SK-N-MC (cell line): Measurements from ENCODE around the gene CHMP2B.

ENCODE experiments used
- DNase-seq: peaks from one replicate; pipeline ENCODE4 v3.0.0-alpha.2; 2011; ENCODE audit warnings: low read depth, low spot score
- H3K27ac ChIP-seq: fragments of 200-600 bp; sonication (generic); 2 replicates; pipeline ENCODE4 v1.5.1; 2016; ENCODE audit warnings: mixed run types
- H3K36me3 ChIP-seq: fragments of 200-600 bp; sonication (generic); 2 replicates; pipeline ENCODE4 v1.6.1; 2017; ENCODE audit warnings: antibody characterized with exemption, low read length, mixed read lengths; ENCODE audit not compliant: insufficient read depth
- H3K4me3 ChIP-seq: fragments of 200-600 bp; sonication (generic); 2 replicates; pipeline ENCODE4 v1.5.1; 2016
- H3K9ac ChIP-seq: fragments of 200-600 bp; sonication (generic); 2 replicates; pipeline ENCODE4 v1.8.0; 2017; ENCODE audit warnings: mixed run types, mixed read lengths; ENCODE audit not compliant: insufficient read length
- H3K9me3 ChIP-seq: fragments of 200-600 bp; sonication (generic); 2 replicates; pipeline ENCODE4 v1.6.1; 2017; ENCODE audit warnings: low read depth, mild to moderate bottlenecking, antibody characterized with exemption, low read length, moderate library complexity, mixed read lengths
- EZH2 ChIP-seq: fragments of 200-600 bp; sonication (generic); IDR thresholded peaks from one replicate; pipeline ENCODE4 v1.6.1; 2017; ENCODE audit warnings: antibody characterized with exemption
- FOXP2 ChIP-seq: optimal IDR thresholded peaks from 2 replicates; pipeline ENCODE3; 2011; ENCODE audit warnings: mild to moderate bottlenecking, moderate library complexity; ENCODE audit not compliant: insufficient read depth; ENCODE audit errors: extremely low read length, control extremely low read depth
- POLR2AphosphoS5 ChIP-seq: IDR thresholded peaks from 2 replicates; pipeline ENCODE4 v1.6.1; 2012; ENCODE audit warnings: mild to moderate bottlenecking, low read depth, low read length, borderline replicate concordance

CHMP2B gene

GRCh38 chr3:87197531-87197930, 29.6 kb upstream of the CHMP2B start:
- no peak overlapping the region for H3K4me3 ChIP-seq
- no peak overlapping the region for H3K27ac ChIP-seq
- H3K36me3 ChIP-seq: no peaks in the 10 kb centered on the region
- no peak overlapping the region for H3K9ac ChIP-seq
- DNase-seq: no peak
- H3K9me3 ChIP-seq: peaks cover 5% of the 10 kb centered on the region; the same call in 1 of the 2 replicates
- TF ChIP-seq FOXP2 (no peak), POLR2AphosphoS5 (no peak), EZH2 (no peak)

- H3K36me3 ChIP-seq: no peaks in the 10 kb centered on the region
- H3K4me3 ChIP-seq: peak overlapping the region; percentile 70
- no peak overlapping the region for H3K9ac ChIP-seq
- peaks cover 5% of the 10 kb centered on the region; the same call in 1 of the 2 replicates for H3K9me3 ChIP-seq
- H3K27ac ChIP-seq: peak overlapping the region; percentile 61
- TF ChIP-seq FOXP2: no peak
- no peak for TF ChIP-seq EZH2
- no peak for TF ChIP-seq POLR2AphosphoS5
- no peak for DNase-seq
These were observed 28.3 kb upstream of the CHMP2B start for GRCh38 chr3:87198774-87199173.

GRCh38 chr3:87199628-87200027, 27.5 kb upstream of the CHMP2B start:
- peak; percentile 81 for DNase-seq
- TF ChIP-seq EZH2: no peak
- TF ChIP-seq POLR2AphosphoS5: no peak; the same call in 1 of the 2 replicates
- no peak for TF ChIP-seq FOXP2
- H3K4me3 ChIP-seq: peak overlapping the region; percentile 70
- peaks cover 5% of the 10 kb centered on the region; the same call in 1 of the 2 replicates for H3K9me3 ChIP-seq
- H3K9ac ChIP-seq: no peak overlapping the region
- H3K27ac ChIP-seq: peak overlapping the region; percentile 61; the same call in 1 of the 2 replicates
- no peaks in the 10 kb centered on the region for H3K36me3 ChIP-seq

GRCh38 chr3:87200060-87200647, 27.0 kb upstream of the CHMP2B start:
- Histone ChIP-seq H3K9me3 (peaks cover under 1% of the 10 kb centered on the region; the same call in 1 of the 2 replicates), H3K36me3 (no peaks in the 10 kb centered on the region), H3K9ac (no peak overlapping the region), H3K27ac (peak overlapping the region; percentile 30; the same call in 1 of the 2 replicates), H3K4me3 (peak overlapping the region; percentile 70)
- TF ChIP-seq FOXP2 (no peak), POLR2AphosphoS5 (no peak), EZH2 (no peak)
- DNase-seq: no peak

- Histone ChIP-seq H3K27ac (no peak overlapping the region), H3K9me3 (no peaks in the 10 kb centered on the region), H3K4me3 (no peak overlapping the region), H3K9ac (no peak overlapping the region), H3K36me3 (no peaks in the 10 kb centered on the region)
- TF ChIP-seq POLR2AphosphoS5 (no peak), EZH2 (no peak), FOXP2 (no peak)
- no peak for DNase-seq
These were observed 25.4 kb upstream of the CHMP2B start for GRCh38 chr3:87201727-87202126.

- H3K27ac ChIP-seq: no peak overlapping the region
- H3K4me3 ChIP-seq: no peak overlapping the region
- TF ChIP-seq EZH2 (no peak), POLR2AphosphoS5 (no peak), FOXP2 (no peak)
- no peaks in the 10 kb centered on the region for H3K36me3 ChIP-seq
- H3K9me3 ChIP-seq: no peaks in the 10 kb centered on the region
- DNase-seq: no peak
- H3K9ac ChIP-seq: no peak overlapping the region
These were observed 23.3 kb upstream of the CHMP2B start for GRCh38 chr3:87203809-87204208.

- H3K4me3 ChIP-seq: no peak overlapping the region
- no peaks in the 10 kb centered on the region for H3K36me3 ChIP-seq
- DNase-seq: no peak
- no peaks in the 10 kb centered on the region for H3K9me3 ChIP-seq
- H3K27ac ChIP-seq: no peak overlapping the region
- no peak overlapping the region for H3K9ac ChIP-seq
- TF ChIP-seq EZH2: no peak
- TF ChIP-seq FOXP2: no peak
- no peak; the same call in 1 of the 2 replicates for TF ChIP-seq POLR2AphosphoS5
These were observed 21.0 kb upstream of the CHMP2B start for GRCh38 chr3:87206070-87206469.

GRCh38 chr3:87206635-87207034, 20.5 kb upstream of the CHMP2B start:
- no peak overlapping the region for H3K4me3 ChIP-seq
- no peak for DNase-seq
- no peaks in the 10 kb centered on the region for H3K36me3 ChIP-seq
- TF ChIP-seq EZH2 (no peak), FOXP2 (no peak), POLR2AphosphoS5 (no peak)
- H3K27ac ChIP-seq: no peak overlapping the region
- no peaks in the 10 kb centered on the region for H3K9me3 ChIP-seq
- H3K9ac ChIP-seq: no peak overlapping the region
